Endometrial microvascular endothelial cells (primary cell): ENCODE measurements around the gene CTNNBL1. TPM values are rescaled to one million over a fixed set of nuclear protein-coding genes. Genes with fewer than 3 reads are reported as not detected.
"Not testable (repeated sequence)": the region's sequence is repeated elsewhere in the genome, so short reads cannot be mapped to it uniquely, and the experiment has no call there.

Experiments used
- in situ Hi-C: cut with HindIII; loops from 2 replicates; pipeline ENCODE4 v1.10.0; 2017; ENCODE audit warnings: low sequenced_read_pairs, low pct_unique_long_range_greater_than_20kb; ENCODE audit errors: inconsistent ontology term
- total RNA-seq: library from RNA; depleted of rRNA; stranded (reverse); fragments of >200 nt; gene quantifications from one replicate; pipeline ENCODE4 v1.2.3, GENCODE V29; 2015; ENCODE audit errors: inconsistent ontology term

Gene CTNNBL1
- total RNA-seq, 1 donor from 2014 or later: 45.2 TPM

GRCh38 chr20:37702403-37703034 is 8.7 kb downstream of the CTNNBL1 start:
- in situ Hi-C loops: no loop called here

- in situ Hi-C loops: no loop called here
These were observed 9.4 kb downstream of the CTNNBL1 start for GRCh38 chr20:37703035-37703845.

GRCh38 chr20:37704955-37705354 is 11.1 kb downstream of the CTNNBL1 start:
- in situ Hi-C loops: no loop called here

GRCh38 chr20:37706298-37706697 is 12.5 kb downstream of the CTNNBL1 start:
- in situ Hi-C loops: no loop called here

GRCh38 chr20:37711001-37711400 is 17.2 kb downstream of the CTNNBL1 start:
- in situ Hi-C loops: no loop called here

GRCh38 chr20:37711994-37712964 is 18.4 kb downstream of the CTNNBL1 start:
- in situ Hi-C loops: no loop called here

GRCh38 chr20:37713396-37713795 is 19.6 kb downstream of the CTNNBL1 start:
- in situ Hi-C loops: no loop called here

GRCh38 chr20:37714978-37715672 is 21.3 kb downstream of the CTNNBL1 start:
- in situ Hi-C loops: no loop called here

- in situ Hi-C loops: no loop called here
These were observed 27.9 kb downstream of the CTNNBL1 start for GRCh38 chr20:37721751-37722150.

- in situ Hi-C loops: not testable (repeated sequence)
These were observed 28.5 kb downstream of the CTNNBL1 start for GRCh38 chr20:37722312-37722711.

- in situ Hi-C loops: no loop called here
These were observed 29.8 kb downstream of the CTNNBL1 start for GRCh38 chr20:37723668-37724067.

- in situ Hi-C loops: no loop called here
These were observed 31.3 kb downstream of the CTNNBL1 start for GRCh38 chr20:37725165-37725564.

GRCh38 chr20:37725855-37726254 is 32.0 kb downstream of the CTNNBL1 start:
- in situ Hi-C loops: no loop called here

GRCh38 chr20:37726321-37726720 is 32.5 kb downstream of the CTNNBL1 start:
- in situ Hi-C loops: no loop called here

- in situ Hi-C loops: no loop called here
These were observed 33.4 kb downstream of the CTNNBL1 start for GRCh38 chr20:37726971-37727956.

GRCh38 chr20:37727957-37728634 is 34.3 kb downstream of the CTNNBL1 start:
- in situ Hi-C loops: no loop called here

- in situ Hi-C loops: no loop called here
These were observed 34.8 kb downstream of the CTNNBL1 start for GRCh38 chr20:37728635-37728983.
